Trophoblast cell (in vitro differentiated cells and primary cell): ENCODE measurements around the gene WNT9B.

Experiments
- DNase-seq, 2 donors: peaks; one replicate each; pipeline ENCODE4 v3.0.0-alpha.2; 2016
- H2AFZ ChIP-seq: 2 replicates; pipeline ENCODE4 v1.6.1; 2013; ENCODE audit warnings: low read length, moderate library complexity, mild to moderate bottlenecking; ENCODE audit not compliant: insufficient read depth, poor library complexity
- H2AK5ac ChIP-seq: 2 replicates; pipeline ENCODE4 v1.6.1; 2013; ENCODE audit warnings: mild to moderate bottlenecking, low read length
- H2BK120ac ChIP-seq: 2 replicates; pipeline ENCODE4 v1.6.1; 2013; ENCODE audit warnings: low read length, mild to moderate bottlenecking, moderate library complexity; ENCODE audit not compliant: insufficient read depth, poor library complexity
- H2BK12ac ChIP-seq: 2 replicates; pipeline ENCODE4 v1.6.1; 2013; ENCODE audit warnings: mild to moderate bottlenecking, low read length, moderate library complexity
- H2BK5ac ChIP-seq: 2 replicates; pipeline ENCODE4 v1.6.1; 2013; ENCODE audit warnings: low read length, low read depth, moderate library complexity, mild to moderate bottlenecking; ENCODE audit not compliant: poor library complexity
- H3K14ac ChIP-seq: 2 replicates; pipeline ENCODE4 v1.6.1; 2013; ENCODE audit warnings: mild to moderate bottlenecking, low read length
- H3K18ac ChIP-seq: 2 replicates; pipeline ENCODE4 v1.6.1; 2013; ENCODE audit warnings: mild to moderate bottlenecking, low read length
- H3K23ac ChIP-seq: 2 replicates; pipeline ENCODE4 v1.6.1; 2013; ENCODE audit warnings: low read length
- H3K27ac ChIP-seq: 2 replicates; pipeline ENCODE4 v1.5.1; 2013; ENCODE audit warnings: low read depth, mild to moderate bottlenecking, inconsistent platforms, low read length, moderate library complexity
- H3K27me3 ChIP-seq: 2 replicates; pipeline ENCODE4 v1.6.1; 2013; ENCODE audit warnings: inconsistent platforms, mild to moderate bottlenecking, low read length, moderate library complexity; ENCODE audit not compliant: insufficient read depth
- H3K36me3 ChIP-seq, 2 experiments: 1 replicate in 1 of 2; 2 replicates in 1 of 2; pipeline ENCODE4 v1.6.1; 2013; ENCODE audit warnings: low read length in 2 of 2, mild to moderate bottlenecking in 2 of 2, moderate library complexity in 1 of 2; ENCODE audit not compliant: insufficient read depth in 2 of 2, control insufficient read depth in 1 of 2
- H3K4ac ChIP-seq: 2 replicates; pipeline ENCODE4 v1.6.1; 2013; ENCODE audit warnings: low read depth, mild to moderate bottlenecking, low read length, moderate library complexity
- H3K4me1 ChIP-seq, 2 experiments: 1 replicate in 1 of 2; 2 replicates in 1 of 2; pipeline ENCODE4 v1.6.1; 2013; ENCODE audit warnings: low read length in 2 of 2, mild to moderate bottlenecking in 2 of 2, moderate library complexity in 1 of 2; ENCODE audit not compliant: insufficient read depth in 2 of 2, control insufficient read depth in 1 of 2
- H3K4me2 ChIP-seq: 2 replicates; pipeline ENCODE4 v1.6.1; 2013; ENCODE audit warnings: inconsistent platforms, mild to moderate bottlenecking, low read length, moderate library complexity
- H3K4me3 ChIP-seq: 2 replicates; pipeline ENCODE4 v1.5.1; 2013; ENCODE audit warnings: mild to moderate bottlenecking, low read depth, low read length, inconsistent platforms
- H3K79me1 ChIP-seq: one replicate; pipeline ENCODE4 v1.6.1; 2013; ENCODE audit warnings: low read length
- H3K79me2 ChIP-seq: 2 replicates; pipeline ENCODE4 v1.6.1; 2013; ENCODE audit warnings: low read length, mild to moderate bottlenecking; ENCODE audit not compliant: control insufficient read depth, insufficient read depth, poor library complexity
- H3K9ac ChIP-seq: 2 replicates; pipeline ENCODE4 v1.6.1; 2013; ENCODE audit warnings: mild to moderate bottlenecking, low read length
- H3K9me3 ChIP-seq: 2 replicates; pipeline ENCODE4 v1.6.1; 2013; ENCODE audit warnings: low read depth, mild to moderate bottlenecking, control low read depth, inconsistent platforms, low read length; ENCODE audit not compliant: insufficient read depth
- H4K12ac ChIP-seq: 2 replicates; pipeline ENCODE4 v1.6.1; 2013; ENCODE audit warnings: low read depth, mild to moderate bottlenecking, low read length, moderate library complexity
- H4K8ac ChIP-seq: 2 replicates; pipeline ENCODE4 v1.6.1; 2013; ENCODE audit warnings: low read depth, mild to moderate bottlenecking, low read length, moderate library complexity
- H4K91ac ChIP-seq: one replicate; pipeline ENCODE4 v1.6.1; 2013; ENCODE audit warnings: low read depth, mild to moderate bottlenecking, low read length, moderate library complexity
- WGBS: extraction: QIAGEN DNeasy Blood & Tissue Kit; methylation state at CpG from one replicate; pipeline ENCODE4 v1.1.7; 2013; ENCODE audit warnings: missing lambda C conversion rate; ENCODE audit not compliant: insufficient read length, insufficient coverage; ENCODE audit errors: extremely low coverage; 5-methylcytosine and 5-hydroxymethylcytosine counted together

WNT9B gene

DNA sequence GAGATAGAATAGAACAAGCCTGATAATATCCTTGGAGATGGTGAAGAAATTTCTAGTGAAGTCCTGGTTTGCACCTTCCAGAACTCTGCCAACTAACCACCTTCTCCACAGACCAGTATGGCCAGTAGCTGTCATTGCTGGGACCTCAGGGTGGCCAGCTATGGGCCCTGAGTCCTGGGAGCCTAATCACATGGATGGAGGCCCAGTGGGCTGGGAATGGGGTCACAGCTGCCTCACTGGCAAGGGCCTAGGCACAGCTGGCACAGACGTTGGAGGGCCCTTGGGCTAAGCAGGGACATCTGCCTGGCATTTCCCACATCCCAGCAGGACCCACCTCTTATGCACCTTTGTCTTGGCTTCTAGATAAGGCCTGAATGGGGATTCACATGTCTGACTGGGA lies 25.3 kb upstream of the WNT9B start:
- no peak overlapping the region for H4K8ac ChIP-seq
- H2AK5ac ChIP-seq, result no peak overlapping the region
- no peaks in the 10 kb centered on the region for H3K79me2 ChIP-seq
- H3K36me3 ChIP-seq, result no peaks in the 10 kb centered on the region
- H3K4me2 ChIP-seq, result no peak overlapping the region
- H3K14ac ChIP-seq, result no peak overlapping the region
- H4K91ac ChIP-seq, result no peak overlapping the region
- H4K12ac ChIP-seq, result no peak overlapping the region
- peaks cover 12% of the 10 kb centered on the region for H3K27me3 ChIP-seq
- no peak overlapping the region for H3K18ac ChIP-seq
- H2BK120ac ChIP-seq, result no peak overlapping the region
- H2BK12ac ChIP-seq, result no peak overlapping the region
- H3K4ac ChIP-seq, result no peak overlapping the region
- peak overlapping the region; percentile 28 for H3K9ac ChIP-seq
- H3K79me1 ChIP-seq, result no peaks in the 10 kb centered on the region
- peaks cover 10% of the 10 kb centered on the region for H3K9me3 ChIP-seq
- H3K4me1 ChIP-seq, result peaks cover 6 to 8% of the 10 kb centered on the region in 2 experiments
- H2BK5ac ChIP-seq, result no peak overlapping the region
- H3K4me3 ChIP-seq, result no peak overlapping the region
- H2AFZ ChIP-seq, result no peak overlapping the region
- no peak for DNase-seq
- H3K23ac ChIP-seq, result no peak overlapping the region
- WGBS, result no CpG with 5 or more reads among the region's 1 CpG
- no peak overlapping the region for H3K27ac ChIP-seq

DNA sequence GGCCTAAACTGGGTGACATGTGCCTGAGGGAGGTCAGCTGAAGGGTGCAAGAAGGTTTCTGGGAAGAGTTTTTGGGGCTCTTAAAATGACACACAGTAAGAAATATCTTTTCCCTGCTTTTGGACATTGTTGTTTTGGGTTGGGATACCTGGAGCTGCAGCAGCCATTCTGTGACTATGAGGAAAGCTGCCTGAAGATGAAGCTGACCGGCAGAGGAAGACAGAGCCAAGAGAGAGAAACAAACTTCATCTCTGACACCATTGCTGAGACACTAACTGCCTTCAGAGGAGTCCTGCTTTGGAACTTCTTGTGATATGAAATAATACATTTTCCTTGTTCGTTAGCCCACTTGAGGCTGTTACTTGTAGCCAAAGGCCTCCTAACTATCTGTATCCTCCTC lies 24.1 kb upstream of the WNT9B start:
- H3K18ac ChIP-seq, result no peak overlapping the region
- H4K8ac ChIP-seq, result no peak overlapping the region
- peaks cover 5% of the 10 kb centered on the region for H3K9me3 ChIP-seq
- H3K4ac ChIP-seq, result no peak overlapping the region
- H3K4me1 ChIP-seq, result peaks cover 5 to 6% of the 10 kb centered on the region in 2 experiments
- H3K79me1 ChIP-seq, result peaks cover 4% of the 10 kb centered on the region
- no peak overlapping the region for H3K4me2 ChIP-seq
- no peak overlapping the region for H2AK5ac ChIP-seq
- no peak overlapping the region for H3K23ac ChIP-seq
- no peak overlapping the region for H2BK5ac ChIP-seq
- no peaks in the 10 kb centered on the region for H3K79me2 ChIP-seq
- no peak overlapping the region for H2AFZ ChIP-seq
- no peak overlapping the region for H4K91ac ChIP-seq
- no peak for DNase-seq
- H3K14ac ChIP-seq, result no peak overlapping the region
- H3K4me3 ChIP-seq, result no peak overlapping the region
- no peak overlapping the region for H4K12ac ChIP-seq
- H2BK12ac ChIP-seq, result no peak overlapping the region
- no peaks in the 10 kb centered on the region for H3K36me3 ChIP-seq
- WGBS, result no CpG with 5 or more reads among the region's 2 CpGs
- H3K27ac ChIP-seq, result no peak overlapping the region
- peaks cover 2% of the 10 kb centered on the region for H3K27me3 ChIP-seq
- no peak overlapping the region for H3K9ac ChIP-seq
- H2BK120ac ChIP-seq, result no peak overlapping the region

DNA sequence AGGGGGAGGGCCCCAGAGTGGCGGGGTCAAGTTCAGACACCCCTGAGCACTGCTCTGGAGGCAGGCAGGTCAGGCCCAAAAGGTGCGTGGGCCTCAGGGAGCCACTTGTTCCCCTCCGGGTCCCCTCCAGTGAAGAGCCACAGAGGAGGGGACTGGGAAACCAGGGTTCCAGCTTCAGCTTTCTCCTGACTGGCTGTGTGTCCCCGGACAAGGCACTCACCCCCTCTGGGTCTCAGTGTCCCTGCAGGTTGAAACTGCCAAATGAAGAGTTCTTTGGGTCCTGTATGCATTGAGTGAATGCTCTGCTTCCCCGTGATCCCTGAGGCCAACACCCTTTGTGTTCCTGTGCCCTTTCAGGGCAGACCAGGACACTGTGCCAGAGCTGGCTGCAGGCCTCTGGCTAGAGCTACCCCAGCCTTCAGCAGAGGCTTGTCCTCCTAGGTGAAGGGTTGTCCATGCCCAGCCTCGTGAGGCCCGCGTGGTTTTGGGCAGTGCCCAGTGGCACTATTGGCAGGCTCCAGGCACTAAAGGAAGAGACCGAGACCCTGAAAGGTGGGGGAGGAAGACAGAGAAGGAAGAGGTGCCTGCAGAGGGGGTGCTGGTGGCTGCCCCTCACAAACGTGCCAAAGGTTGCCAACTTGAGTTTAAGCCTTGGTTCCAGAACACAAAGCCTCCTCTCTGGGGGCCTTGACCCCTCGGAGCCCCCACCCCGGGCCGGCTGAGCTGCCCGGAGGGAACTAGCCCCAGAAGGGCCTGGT lies 19.6 kb upstream of the WNT9B start:
- Histone ChIP-seq H3K9ac (no peak overlapping the region), H3K4ac (peak overlapping the region; percentile 65), H2AFZ (no peak overlapping the region), H3K18ac (peak overlapping the region; percentile 7), H4K91ac (peak overlapping the region; percentile 89), H3K9me3 (no peaks in the 10 kb centered on the region), H2BK120ac (peak overlapping the region; percentile 46), H3K36me3 (no peaks in the 10 kb centered on the region), H3K79me1 (peaks cover 13% of the 10 kb centered on the region), H2AK5ac (peak overlapping the region; percentile 43), H3K14ac (peak overlapping the region; percentile 73), H4K12ac (no peak overlapping the region), H3K27me3 (no peaks in the 10 kb centered on the region), H2BK5ac (no peak overlapping the region), H3K79me2 (no peaks in the 10 kb centered on the region), H3K4me1 (peaks cover 18 to 20% of the 10 kb centered on the region in 2 experiments), H4K8ac (peak overlapping the region; percentile 13), H3K4me2 (no peak overlapping the region), H2BK12ac (peak overlapping the region; percentile 56), H3K23ac (no peak overlapping the region), H3K27ac (no peak overlapping the region), H3K4me3 (no peak overlapping the region)
- DNase-seq, result no peak
- WGBS, result no CpG with 5 or more reads among the region's 14 CpGs

DNA sequence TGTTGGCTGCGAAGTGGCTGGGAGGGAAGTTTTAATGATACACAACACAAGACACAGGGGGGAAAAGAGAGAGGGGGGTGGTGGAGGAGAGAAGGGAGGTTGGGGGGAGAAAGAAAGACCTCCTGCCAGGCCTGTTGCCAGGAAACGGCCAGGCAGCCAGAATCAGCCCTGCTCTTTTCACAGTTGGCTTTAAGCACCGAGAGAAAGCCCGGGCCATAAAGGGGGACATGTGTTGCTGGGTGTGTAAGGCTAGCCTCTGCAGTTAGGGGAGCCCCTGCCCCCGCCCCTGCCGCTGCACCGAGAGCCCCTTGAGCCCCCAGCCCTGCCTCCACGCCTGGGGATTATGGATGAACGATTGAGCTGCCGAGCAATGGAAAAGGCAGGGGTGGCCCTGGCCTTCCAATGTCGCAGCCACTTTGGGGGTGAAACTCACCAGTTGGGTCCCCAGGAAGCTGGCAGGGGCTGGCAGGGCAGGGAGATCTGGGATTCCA lies 19.0 kb upstream of the WNT9B start:
- H4K12ac ChIP-seq, result peak overlapping the region; percentile 24
- peak overlapping the region; percentile 51 for H2BK5ac ChIP-seq
- peak overlapping the region; percentile 41 for H2BK120ac ChIP-seq
- peak overlapping the region; percentile 65 for H3K4ac ChIP-seq
- H3K4me2 ChIP-seq, result no peak overlapping the region
- peak overlapping the region; percentile 89 for H4K91ac ChIP-seq
- peak overlapping the region; percentile 39 for H2AK5ac ChIP-seq
- H3K27me3 ChIP-seq, result no peaks in the 10 kb centered on the region
- H3K18ac ChIP-seq, result peak overlapping the region; percentile 68
- H3K36me3 ChIP-seq, result no peaks in the 10 kb centered on the region
- H3K4me1 ChIP-seq, result peaks cover 18 to 20% of the 10 kb centered on the region in 2 experiments
- no peaks in the 10 kb centered on the region for H3K9me3 ChIP-seq
- H3K23ac ChIP-seq, result no peak overlapping the region
- peaks cover 13% of the 10 kb centered on the region for H3K79me1 ChIP-seq
- DNase-seq, result no peak
- peak overlapping the region; percentile 32 for H3K14ac ChIP-seq
- H2AFZ ChIP-seq, result peak overlapping the region; percentile 35
- no peak overlapping the region for H3K4me3 ChIP-seq
- H3K27ac ChIP-seq, result no peak overlapping the region
- no peaks in the 10 kb centered on the region for H3K79me2 ChIP-seq
- H2BK12ac ChIP-seq, result peak overlapping the region; percentile 75
- H3K9ac ChIP-seq, result no peak overlapping the region
- no CpG with 5 or more reads among the region's 11 CpGs for WGBS
- peak overlapping the region; percentile 71 for H4K8ac ChIP-seq
